ENCODE data around the gene AHCYL2. TPM values are rescaled to one million over a fixed set of nuclear protein-coding genes. Genes with fewer than 3 reads are reported as not detected.

The AHCYL2 gene
- total RNA-seq, 1 experiment from 2014 or later = 23.2 TPM

GRCh38 chr7:129388333-129389098, 163.7 kb downstream of the AHCYL2 start:
- H3K27ac Mint-ChIP-seq = no peak overlapping the region
- Histone ChIP-seq H3K79me1 (ENCODE audit: insufficient read depth, low read depth, low read length, poor library complexity, severe bottlenecking) (no peaks in the 10 kb centered on the region), H3K18ac (ENCODE audit: insufficient read length, low read depth, low read length) (no peak overlapping the region), H2AFZ (ENCODE audit: low read length) (no peak overlapping the region), H3K4ac (ENCODE audit: low read depth, low read length) (no peak overlapping the region), H2BK5ac (ENCODE audit: insufficient read length, low read length) (no peak overlapping the region), H3K9ac (ENCODE audit: extremely low read depth, insufficient read length, low read length) (no peak overlapping the region), H2BK15ac (ENCODE audit: low read depth, low read length) (no peak overlapping the region), H3K56ac (ENCODE audit: insufficient read length, low read depth, low read length) (no peak overlapping the region), H2BK12ac (ENCODE audit: insufficient read length, low read depth, low read length) (no peak overlapping the region), H3K23me2 (ENCODE audit: insufficient read length, low read depth, low read length, poor library complexity, severe bottlenecking) (no peaks in the 10 kb centered on the region), H3T11ph (ENCODE audit: low read length) (no peak overlapping the region), H4K5ac (ENCODE audit: insufficient read length, low read depth, low read length) (no peak overlapping the region), H3K4me1 (ENCODE audit: insufficient read depth, low read length) (no peaks in the 10 kb centered on the region), H3K27me3 (ENCODE audit: insufficient read depth, low read length) (no peaks in the 10 kb centered on the region), H4K20me1 (ENCODE audit: control insufficient read depth, insufficient read depth, insufficient read length) (no peaks in the 10 kb centered on the region), H2BK20ac (ENCODE audit: low read depth, low read length, poor library complexity, severe bottlenecking) (no peak overlapping the region), H3K4me2 (ENCODE audit: insufficient read depth, insufficient read length, low read length) (no peak overlapping the region), H3K23ac (ENCODE audit: insufficient read length, low read depth, low read length) (no peak overlapping the region), H4K91ac (ENCODE audit: insufficient read length, low read depth, low read length) (no peak overlapping the region), H3K27ac (ENCODE audit: insufficient read length, low read depth, low read length) (no peak overlapping the region), H3K79me2 (ENCODE audit: insufficient read depth, low read length) (no peaks in the 10 kb centered on the region), H3K9me3 (ENCODE audit: control insufficient read depth, low read depth, low read length) (no peaks in the 10 kb centered on the region), H2AK5ac (ENCODE audit: insufficient read length, low read length) (no peak overlapping the region), H4K8ac (replicated peaks; ENCODE audit: insufficient read length, low read depth, low read length) (no peak overlapping the region), H3K14ac (ENCODE audit: insufficient read depth, low read length) (no peak overlapping the region), H2BK120ac (ENCODE audit: low read depth, low read length, poor library complexity, severe bottlenecking) (no peak overlapping the region)
- no peak for DNase-seq
- WGBS (ENCODE audit: extremely low coverage, insufficient read length, low lambda C conversion rate) = no CpG with 5 or more reads among the region's 8 CpGs
- no peaks in the 10 kb centered on the region for H3K9me3 Mint-ChIP-seq
- H3K4me1 Mint-ChIP-seq = peaks cover 30 to 40% of the 10 kb centered on the region in 2 experiments
- peaks cover 0 to under 1% (median 0%) of the 10 kb centered on the region in 3 experiments; a peak in 1 of 7 replicates for H3K36me3 Mint-ChIP-seq (ENCODE audit: insufficient read depth in 1 of 3, low read depth in 3 of 3)
- no peaks in the 10 kb centered on the region for H3K27me3 Mint-ChIP-seq (ENCODE audit: low read depth)
- H3K4me3 Mint-ChIP-seq = no peak overlapping the region
- TF ChIP-seq CTCF (conservative IDR thresholded peaks at IDR 0.05) = no peak

Measured in H9 (cell line).